H1 (cell line): ENCODE measurements around the gene HNRNPH3. TPM values are rescaled to one million over a fixed set of nuclear protein-coding genes. Genes with fewer than 3 reads are reported as not detected.
A peak's percentile ranks its signal among the peaks of the same experiment; 100 is the strongest.

Source experiments
- CTCF ChIA-PET: fragments of 300-600 bp; sonication (Branson Sonifier 250); formaldehyde crosslinking; loops from one replicate; lab custom pipeline; 2021; ENCODE audit not compliant: partially characterized antibody; lab: Charles Lee
- POLR2A ChIA-PET: fragments of 300-600 bp; sonication (Branson Sonifier 250); formaldehyde crosslinking; loops from one replicate; lab custom pipeline; 2021; ENCODE audit warnings: inconsistent platforms; ENCODE audit not compliant: partially characterized antibody; lab: Charles Lee
- DNase-seq, 2 experiments: peaks; one replicate each; pipeline versions ENCODE4 v3.0.0 to v3.0.0-alpha.2; 2010 to 2022; ENCODE audit warnings: low spot score in 2 of 2, low read depth in 1 of 2, mixed read lengths in 1 of 2
- FAIRE-seq: peaks from 2 replicates; lab custom pipeline; 2011; peaks lifted over from hg19 to GRCh38; lab: Jason Lieb, UNC
- H2AFZ ChIP-seq: 2 replicates; pipeline ENCODE4 v1.8.1; 2012; ENCODE audit warnings: low read length, inconsistent platforms
- H2AK5ac ChIP-seq: 2 replicates; pipeline ENCODE4 v1.6.1; 2013; ENCODE audit warnings: low read depth, low read length
- H2BK120ac ChIP-seq: replicated peaks from 2 replicates; pipeline ENCODE3; 2013; ENCODE audit warnings: low read depth, low read length, inconsistent platforms
- H2BK12ac ChIP-seq: 2 replicates; pipeline ENCODE4 v1.6.1; 2013; ENCODE audit warnings: low read depth, low read length
- H2BK15ac ChIP-seq: 2 replicates; pipeline ENCODE4 v1.6.1; 2013; ENCODE audit warnings: low read length
- H2BK20ac ChIP-seq: 2 replicates; pipeline ENCODE4 v1.6.1; 2013; ENCODE audit warnings: low read length
- H2BK5ac ChIP-seq: 2 replicates; pipeline ENCODE4 v1.6.1; 2013; ENCODE audit warnings: low read depth, low read length
- H3K14ac ChIP-seq: 2 replicates; pipeline ENCODE4 v1.6.1; 2013; ENCODE audit warnings: inconsistent platforms; ENCODE audit not compliant: insufficient read length
- H3K18ac ChIP-seq: 2 replicates; pipeline ENCODE4 v1.6.1; 2013; ENCODE audit warnings: low read length; ENCODE audit errors: extremely low read depth
- H3K23ac ChIP-seq: 2 replicates; pipeline ENCODE4 v1.6.1; 2013; ENCODE audit warnings: inconsistent platforms; ENCODE audit not compliant: insufficient read length
- H3K23me2 ChIP-seq: 2 replicates; pipeline ENCODE4 v1.6.1; 2013; ENCODE audit warnings: low read depth, low read length
- H3K27ac ChIP-seq: 2 replicates; pipeline ENCODE4 v1.6.1; 2011; ENCODE audit warnings: low read depth, low read length, inconsistent platforms
- H3K27me3 ChIP-seq, 4 experiments: replicated peaks in 1 of 4; 1 replicate in 1 of 4; 2 replicates in 3 of 4; pipeline versions ENCODE4 v1.6.1 to v1.8.1; 2011 to 2013; ENCODE audit warnings: low read length in 3 of 4, mild to moderate bottlenecking in 3 of 4, inconsistent platforms in 2 of 4, mixed read lengths in 2 of 4, moderate library complexity in 1 of 4; ENCODE audit not compliant: control insufficient read depth in 3 of 4, insufficient read depth in 3 of 4; ENCODE audit errors: extremely low read depth in 1 of 4
- H3K36me3 ChIP-seq, 4 experiments: 2 replicates each; pipeline versions ENCODE4 v1.6.1 to v1.8.1; 2011 to 2013; ENCODE audit warnings: mild to moderate bottlenecking in 4 of 4, low read length in 3 of 4, moderate library complexity in 2 of 4, control low read depth in 1 of 4, inconsistent platforms in 1 of 4; ENCODE audit not compliant: insufficient read depth in 4 of 4, control insufficient read depth in 2 of 4
- H3K4ac ChIP-seq: replicated peaks from 2 replicates; pipeline ENCODE3; 2013; ENCODE audit warnings: low read length, low read depth, mixed read lengths, inconsistent platforms; ENCODE audit not compliant: insufficient read length
- H3K4me1 ChIP-seq, 4 experiments: replicated peaks in 1 of 4; 1 replicate in 1 of 4; 2 replicates in 3 of 4; pipeline versions ENCODE4 v1.6.1 to v1.8.1; 2011 to 2013; ENCODE audit warnings: low read length in 3 of 4, inconsistent platforms in 2 of 4, mixed read lengths in 1 of 4; ENCODE audit not compliant: insufficient read depth in 4 of 4, control insufficient read depth in 3 of 4
- H3K4me2 ChIP-seq, 2 experiments: 2 replicates each; pipeline versions ENCODE4 v1.6.1 to v1.8.1; 2011 to 2013; ENCODE audit warnings: low read depth in 2 of 2, low read length in 2 of 2, control low read depth in 1 of 2, inconsistent platforms in 1 of 2, mild to moderate bottlenecking in 1 of 2; ENCODE audit not compliant: insufficient read depth in 1 of 2
- H3K4me3 ChIP-seq, 4 experiments: fragments of 200-600, 300-600 bp in 1 of 4; sonication (generic), shearing (Covaris generic), sonication (Bioruptor Twin) in 1 of 4; 2 replicates each; pipeline versions ENCODE4 v1.5.1 to v1.8.1; 2011 to 2016; ENCODE audit warnings: low read length in 4 of 4, low read depth in 3 of 4, control low read depth in 2 of 4, inconsistent platforms in 2 of 4, mild to moderate bottlenecking in 2 of 4, mixed read lengths in 1 of 4, moderate library complexity in 1 of 4; ENCODE audit not compliant: insufficient read depth in 2 of 4; ENCODE audit errors: extremely low read depth in 1 of 4
- H3K56ac ChIP-seq: replicated peaks from 2 replicates; pipeline ENCODE3; 2013; ENCODE audit warnings: low read depth, mild to moderate bottlenecking, mixed read lengths, low read length, inconsistent platforms; ENCODE audit not compliant: insufficient read length
- H3K79me1 ChIP-seq: 2 replicates; pipeline ENCODE4 v1.6.1; 2013; ENCODE audit warnings: low read depth, low read length, control low read depth
- H3K79me2 ChIP-seq, 2 experiments: 2 replicates each; pipeline versions ENCODE4 v1.6.1 to v1.8.1; 2012 to 2013; ENCODE audit warnings: low read length in 2 of 2, mild to moderate bottlenecking in 2 of 2, inconsistent platforms in 1 of 2; ENCODE audit not compliant: insufficient read depth in 2 of 2, control insufficient read depth in 1 of 2
- H3K9ac ChIP-seq, 4 experiments: replicated peaks in 1 of 4; 1 replicate in 1 of 4; 2 replicates in 3 of 4; pipeline versions ENCODE4 v1.6.1 to v1.8.1; 2011 to 2013; ENCODE audit warnings: low read depth in 3 of 4, low read length in 3 of 4, control low read depth in 2 of 4, mild to moderate bottlenecking in 2 of 4, moderate library complexity in 2 of 4, inconsistent platforms in 1 of 4; ENCODE audit errors: extremely low read depth in 1 of 4
- H3K9me3 ChIP-seq, 2 experiments: 2 replicates each; pipeline versions ENCODE4 v1.6.1 to v1.8.1; 2012 to 2013; ENCODE audit warnings: mild to moderate bottlenecking in 2 of 2, moderate library complexity in 2 of 2, control low read depth in 1 of 2, inconsistent platforms in 1 of 2, low read depth in 1 of 2, low read length in 1 of 2, mixed read lengths in 1 of 2; ENCODE audit not compliant: insufficient read depth in 2 of 2
- H4K20me1 ChIP-seq, 2 experiments: replicated peaks in 1 of 2; 2 replicates each; pipeline versions ENCODE3 to v1.8.1; 2011 to 2013; ENCODE audit warnings: inconsistent platforms in 2 of 2, low read length in 2 of 2, mild to moderate bottlenecking in 1 of 2; ENCODE audit not compliant: insufficient read depth in 2 of 2, control insufficient read depth in 1 of 2
- H4K5ac ChIP-seq: 2 replicates; pipeline ENCODE4 v1.6.1; 2013; ENCODE audit warnings: low read length, low read depth, mixed read lengths, inconsistent platforms; ENCODE audit not compliant: insufficient read length
- H4K8ac ChIP-seq: 2 replicates; pipeline ENCODE4 v1.8.0; 2013; ENCODE audit warnings: mild to moderate bottlenecking, moderate library complexity, low read length, inconsistent platforms; ENCODE audit not compliant: insufficient read depth; ENCODE audit errors: extremely low read depth
- H4K91ac ChIP-seq: replicated peaks from 2 replicates; pipeline ENCODE3; 2013; ENCODE audit warnings: low read length, mixed read lengths, inconsistent platforms; ENCODE audit not compliant: insufficient read length
- CBX8 ChIP-seq: fragments of 300-800, 300-1000 bp; sonication (generic); IDR thresholded peaks from 2 replicates; pipeline ENCODE4 v1.7.1; 2016; ENCODE audit warnings: low read depth, low read length, borderline replicate concordance
- KDM5A ChIP-seq: fragments of 200-600 bp; IDR thresholded peaks from 2 replicates; pipeline ENCODE4 v1.7.1; 2012; ENCODE audit warnings: mild to moderate bottlenecking, low read length, inconsistent platforms, mixed read lengths
- POLR2AphosphoS5 ChIP-seq: IDR thresholded peaks from 2 replicates; pipeline ENCODE4 v1.6.1; 2011; ENCODE audit warnings: low read depth, low read length
- WGBS, 2 experiments: shearing (Covaris generic) in 1 of 2; methylation state at CpG; one replicate each; pipeline versions ENCODE4 v1.1.6 to v1.1.7; 2013 to 2015; ENCODE audit warnings: low lambda C conversion rate in 2 of 2, mixed read lengths in 2 of 2, inconsistent platforms in 1 of 2, low coverage in 1 of 2, missing lambda C conversion rate in 1 of 2; ENCODE audit not compliant: insufficient replicate concordance in 2 of 2, insufficient coverage in 1 of 2, insufficient read length in 1 of 2; ENCODE audit errors: extremely low coverage in 1 of 2, missing lambda C conversion rate in 1 of 2; 5-methylcytosine and 5-hydroxymethylcytosine counted together
- polyA plus RNA-seq, 7 experiments: library from polyadenylated mRNA; depleted of rRNA in 3 of 7; stranded (reverse) in 5 of 7; unstranded in 2 of 7; fragments of >200 nt in 5 of 7; fragments of 200-250 nt in 2 of 7; gene quantifications; 1 replicate in 5 of 7; 2 replicates in 1 of 7; 4 replicates in 1 of 7; pipeline versions ENCODE4 v1.2.1 to v1.2.3, GENCODE V29; 2011 to 2013; ENCODE audit warnings: missing spikeins in 2 of 7, mixed read lengths in 2 of 7
- total RNA-seq: library from RNA; stranded (reverse); fragmentation: NEBNext Ultra II Directional; extraction: Animal tissue kit (Norgen Biotek cat#: 25700); gene quantifications from 2 replicates; pipeline ENCODE4 v1.2.1, GENCODE V29; 2021

Gene HNRNPH3
- total and polyA plus RNA-seq, 2 of the 8 experiments (the other 6 are each of a cell fraction or from before 2014, with no cell fraction given) = 63.2 to 230 TPM

GRCh38 chr10:68330852-68331454 lies 911 bp upstream of the HNRNPH3 start:
- no peak overlapping the region; the same call in 1 of the 2 replicates for H2AK5ac ChIP-seq
- peak overlapping the region; percentile 72 for H2BK120ac ChIP-seq
- H4K91ac ChIP-seq = peak overlapping the region; percentile 99
- H3K4me3 ChIP-seq = peak overlapping the region; percentile 95 to 99 (median 98)
- no peak for TF ChIP-seq CBX8
- TF ChIP-seq KDM5A = no peak
- TF ChIP-seq POLR2AphosphoS5 = peak; percentile 49; the same call in 1 of the 2 replicates
- TF ChIP-seq, all 59 proteins: peak for 1
- peak overlapping the region; percentile 100 for H4K8ac ChIP-seq
- H3K4ac ChIP-seq = peak overlapping the region; percentile 98
- H3K27ac ChIP-seq = peak overlapping the region; percentile 99
- peak overlapping the region; percentile 97 for H2BK5ac ChIP-seq
- ChIA-PET POLR2A (interaction anchor here (0.7 to 6.7 kb wide), 22 partner anchors 9 to 469 kb away, joined by 3 to 141 read pairs (median 6); partner anchors contain the start of genes ATOH7, RUFY2 and SIRT1), CTCF (interaction anchor here (0.8 to 1.2 kb wide), 2 partner anchors 9 to 17 kb away, joined by 3 read pairs; no protein-coding TSS in a partner anchor)
- peak overlapping the region; percentile 89 for H3K56ac ChIP-seq
- H3K27me3 ChIP-seq = no peaks in the 10 kb centered on the region; a peak in 1 of 7 replicates
- peak overlapping the region; percentile 86; the same call in 1 of the 2 replicates for H2BK12ac ChIP-seq
- H3K79me1 ChIP-seq = no peaks in the 10 kb centered on the region
- H3K23me2 ChIP-seq = peaks cover 4% of the 10 kb centered on the region; the same call in 1 of the 2 replicates
- peaks cover 10 to 14% of the 10 kb centered on the region in 2 experiments for H4K20me1 ChIP-seq
- no peak overlapping the region for H2BK20ac ChIP-seq
- no peak overlapping the region for H3K23ac ChIP-seq
- FAIRE-seq = no peak
- peaks cover 28 to 50% of the 10 kb centered on the region in 2 experiments for H3K79me2 ChIP-seq
- no peak for DNase-seq
- H2BK15ac ChIP-seq = no peak overlapping the region
- no peak overlapping the region for H3K14ac ChIP-seq
- peak overlapping the region; percentile 96 to 100 (median 98) for H3K9ac ChIP-seq
- peak overlapping the region; percentile 87 for H4K5ac ChIP-seq
- peak overlapping the region; percentile 97 for H3K18ac ChIP-seq
- H3K36me3 ChIP-seq = peaks cover 0 to 13% (median 0%) of the 10 kb centered on the region in 4 experiments; a peak in 1 of 8 replicates
- no peaks in the 10 kb centered on the region for H3K9me3 ChIP-seq
- 39% methylated on average over 29 of the region's 29 CpGs; no CpG with 5 or more reads in 1 of the 2 experiments for WGBS, 2 experiments
- peak overlapping the region; percentile 83 to 88 for H3K4me2 ChIP-seq
- H2AFZ ChIP-seq = no peak overlapping the region
- H3K4me1 ChIP-seq = peaks cover 0 to 5% (median 4%) of the 10 kb centered on the region in 4 experiments; a peak in 4 of 7 replicates
